K562 (cell line): ENCODE data around the gene UBN1. TPM values are rescaled to one million over a fixed set of nuclear protein-coding genes. Genes with fewer than 3 reads are reported as not detected.

Experiments used
- BHLHE40 ChIP-seq: IDR thresholded peaks from 2 replicates; pipeline ENCODE4 v1.6.1; 2011; ENCODE audit warnings: low read length, improper control_type of control experiment
- CTBP1 ChIP-seq: fragments of 450-650 bp; IDR thresholded peaks from 2 replicates; pipeline ENCODE4 v1.6.1; 2016; ENCODE audit warnings: borderline replicate concordance
- DACH1 ChIP-seq: fragments of 450-650 bp; IDR thresholded peaks from 2 replicates; pipeline ENCODE4 v1.6.1; 2018; ENCODE audit not compliant: partially characterized antibody
- ETV6 ChIP-seq, 3 experiments: fragments of 150-350 bp in 1 of 3; sonication (generic) in 1 of 3; formaldehyde crosslinking in 1 of 3; IDR thresholded peaks; 2 replicates each; pipeline versions ENCODE4 v1.6.1 to v1.8.0; 2014 to 2022; ENCODE audit warnings: borderline replicate concordance in 2 of 3, low read depth in 2 of 3, antibody characterized with exemption in 1 of 3, low read length in 1 of 3, mild to moderate bottlenecking in 1 of 3, missing genetic modification reagents in 1 of 3
- FOXJ3 ChIP-seq: sonication (generic); formaldehyde crosslinking; IDR thresholded peaks from 2 replicates; pipeline ENCODE4 v1.4.0; 2020; ENCODE audit warnings: mild to moderate bottlenecking, missing genetic modification reagents
- GABPB2 ChIP-seq: fragments of 250-450 bp; sonication (Bioruptor Pico); conservative IDR thresholded peaks from 2 replicates; pipeline ENCODE4 v1.5.1; 2021; ENCODE audit warnings: mild to moderate bottlenecking
- GTF2F1 ChIP-seq: IDR thresholded peaks from 2 replicates; pipeline ENCODE4 v1.6.1; 2011; ENCODE audit warnings: low read depth, low read length, improper control_type of control experiment
- HIVEP1 ChIP-seq: fragments of 250-450 bp; sonication (Bioruptor Pico); IDR thresholded peaks from 2 replicates; pipeline ENCODE4 v1.4.0; 2020; ENCODE audit warnings: mild to moderate bottlenecking
- HSF4 ChIP-seq: fragments of 250-450 bp; sonication (Bioruptor Pico); IDR thresholded peaks from 2 replicates; pipeline ENCODE4 v2.1.2; 2022; ENCODE audit warnings: mild to moderate bottlenecking, moderate library complexity, borderline replicate concordance
- POLR2H ChIP-seq: IDR thresholded peaks from 2 replicates; pipeline ENCODE4 v1.6.1; 2016; ENCODE audit warnings: missing genetic modification characterization, low read depth, mild to moderate bottlenecking, control low read depth, missing compliant biosample characterization, moderate library complexity
- RBM39 ChIP-seq: fragments of 200-400 bp; formaldehyde crosslinking; optimal IDR thresholded peaks from 2 replicates; pipeline ENCODE3; 2018; ENCODE audit warnings: low read depth, low read length
- SNRNP70 ChIP-seq: fragments of 200-400 bp; formaldehyde crosslinking; optimal IDR thresholded peaks from 2 replicates; pipeline ENCODE3; 2017; ENCODE audit warnings: low read depth, low read length
- YY1 ChIP-seq, 3 experiments: IDR thresholded peaks; 2 replicates each; pipeline ENCODE4 v1.6.1; 2011; ENCODE audit warnings: low read length in 2 of 3, mild to moderate bottlenecking in 2 of 3, moderate library complexity in 2 of 3, borderline replicate concordance in 1 of 3, control low read depth in 1 of 3, low read depth in 1 of 3; ENCODE audit not compliant: insufficient read depth in 3 of 3, insufficient replicate concordance in 2 of 3, control insufficient read depth in 1 of 3, insufficient read length in 1 of 3; ENCODE audit errors: extremely low read depth in 1 of 3
- ZNF431 ChIP-seq: sonication (generic); formaldehyde crosslinking; IDR thresholded peaks from 2 replicates; pipeline ENCODE4 v1.8.0; 2022; ENCODE audit warnings: mild to moderate bottlenecking, missing genetic modification reagents
- polyA plus RNA-seq, 8 experiments: library from polyadenylated mRNA; depleted of rRNA in 4 of 8; stranded (reverse) in 5 of 8; unstranded in 3 of 8; fragments of >200 nt; fragmentation: Nextera tagmentation in 2 of 8; fragmentation: Illumina TruSeq in 1 of 8; extraction: Ambion mirVana in 2 of 8; extraction: Trizol in 1 of 8; gene quantifications; 2 replicates each; pipeline versions ENCODE4 v1.2.1 to v1.2.3, GENCODE V29; 2011 to 2014; ENCODE audit warnings: inconsistent platforms in 1 of 8, missing spikeins in 1 of 8
- total RNA-seq, 7 experiments: library from RNA; depleted of rRNA in 6 of 7; stranded (reverse); fragments of >200 nt in 6 of 7; fragmentation: Illumina TruSeq in 2 of 7; extraction: Trizol in 2 of 7; gene quantifications; 2 replicates each; pipeline versions ENCODE4 v1.2.1 to v1.2.3, GENCODE V29; 2011 to 2021; ENCODE audit warnings: low replicate concordance in 1 of 7
- TF ChIP-seq, protein P1 (sequence below): fragments of 150-350 bp; IDR thresholded peaks from 2 replicates; pipeline ENCODE4 v1.6.1; 2014; ENCODE audit warnings: low read depth, mild to moderate bottlenecking, low read length, borderline replicate concordance
- TF ChIP-seq, protein P2 (sequence below): IDR thresholded peaks from 2 replicates; pipeline ENCODE4 v1.6.1; 2012; ENCODE audit warnings: low read depth, low read length, improper control_type of control experiment, borderline replicate concordance
- TF ChIP-seq, protein P3 (sequence below): fragments of 250-450 bp; sonication (Bioruptor Pico); IDR thresholded peaks from 2 replicates; pipeline ENCODE4 v1.5.0; 2020; ENCODE audit warnings: mild to moderate bottlenecking

The UBN1 gene
- total and polyA plus RNA-seq, 9 of the 15 experiments (the other 6 are each of a cell fraction or from before 2014, with no cell fraction given), result 1.5 to 45.7 (median 20.6) TPM

DNA sequence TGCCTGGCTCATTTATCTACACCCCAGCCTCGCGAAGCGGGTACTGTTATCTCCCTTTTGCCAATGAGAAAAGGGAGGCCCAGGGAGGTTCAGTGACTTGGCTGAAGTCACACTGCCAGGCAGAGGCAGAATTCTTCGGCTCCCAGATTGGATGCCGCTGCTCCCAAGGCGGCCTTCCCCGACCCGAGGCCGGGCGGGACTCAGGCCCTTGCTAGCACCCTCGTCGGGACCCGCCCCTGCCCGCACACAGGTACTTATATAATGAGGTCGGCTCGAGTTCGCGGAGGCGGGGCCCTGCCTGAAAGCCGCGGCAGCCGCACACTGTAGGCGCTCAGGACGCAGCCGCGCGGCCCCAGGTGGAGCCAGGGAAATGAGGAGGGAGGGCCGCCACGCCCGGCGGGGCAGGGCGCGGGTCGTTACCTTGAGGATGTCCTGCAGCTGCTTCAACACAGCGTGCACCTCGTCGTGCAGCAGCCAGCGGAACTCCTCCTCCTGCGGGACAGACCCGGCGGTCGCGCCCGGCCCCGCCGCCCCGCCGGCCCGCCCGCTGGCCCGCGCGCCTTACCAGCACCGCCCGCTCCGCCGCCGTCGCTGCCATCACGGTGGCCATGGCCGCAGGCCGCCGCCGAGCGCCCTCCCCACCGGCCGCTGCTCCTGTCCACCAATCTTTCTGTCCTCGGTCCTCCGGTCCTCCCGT lies 45.2 kb upstream of the UBN1 start, which contains the start of gene ROGDI (continued):
- TF ChIP-seq BHLHE40, result no peak
- TF ChIP-seq POLR2H (tag), result no peak
- TF ChIP-seq YY1 (IDR thresholded peaks at IDR 0.05; ENCODE audit: borderline replicate concordance in 1 of 3, control insufficient read depth in 1 of 3, extremely low read depth in 1 of 3, insufficient read depth in 3 of 3, insufficient read length in 1 of 3, insufficient replicate concordance in 2 of 3, low read depth in 1 of 3, low read length in 2 of 3), result peak in 2 of 3 experiments; percentile 22 to 33
- TF ChIP-seq, protein P1, sequence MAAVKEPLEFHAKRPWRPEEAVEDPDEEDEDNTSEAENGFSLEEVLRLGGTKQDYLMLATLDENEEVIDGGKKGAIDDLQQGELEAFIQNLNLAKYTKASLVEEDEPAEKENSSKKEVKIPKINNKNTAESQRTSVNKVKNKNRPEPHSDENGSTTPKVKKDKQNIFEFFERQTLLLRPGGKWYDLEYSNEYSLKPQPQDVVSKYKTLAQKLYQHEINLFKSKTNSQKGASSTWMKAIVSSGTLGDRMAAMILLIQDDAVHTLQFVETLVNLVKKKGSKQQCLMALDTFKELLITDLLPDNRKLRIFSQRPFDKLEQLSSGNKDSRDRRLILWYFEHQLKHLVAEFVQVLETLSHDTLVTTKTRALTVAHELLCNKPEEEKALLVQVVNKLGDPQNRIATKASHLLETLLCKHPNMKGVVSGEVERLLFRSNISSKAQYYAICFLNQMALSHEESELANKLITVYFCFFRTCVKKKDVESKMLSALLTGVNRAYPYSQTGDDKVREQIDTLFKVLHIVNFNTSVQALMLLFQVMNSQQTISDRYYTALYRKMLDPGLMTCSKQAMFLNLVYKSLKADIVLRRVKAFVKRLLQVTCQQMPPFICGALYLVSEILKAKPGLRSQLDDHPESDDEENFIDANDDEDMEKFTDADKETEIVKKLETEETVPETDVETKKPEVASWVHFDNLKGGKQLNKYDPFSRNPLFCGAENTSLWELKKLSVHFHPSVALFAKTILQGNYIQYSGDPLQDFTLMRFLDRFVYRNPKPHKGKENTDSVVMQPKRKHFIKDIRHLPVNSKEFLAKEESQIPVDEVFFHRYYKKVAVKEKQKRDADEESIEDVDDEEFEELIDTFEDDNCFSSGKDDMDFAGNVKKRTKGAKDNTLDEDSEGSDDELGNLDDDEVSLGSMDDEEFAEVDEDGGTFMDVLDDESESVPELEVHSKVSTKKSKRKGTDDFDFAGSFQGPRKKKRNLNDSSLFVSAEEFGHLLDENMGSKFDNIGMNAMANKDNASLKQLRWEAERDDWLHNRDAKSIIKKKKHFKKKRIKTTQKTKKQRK, result no peak
- TF ChIP-seq ZNF431, result no peak
- no peak for TF ChIP-seq FOXJ3 (CRISPR knock-in tag)
- TF ChIP-seq GTF2F1, result no peak
- no peak for TF ChIP-seq DACH1
- TF ChIP-seq SNRNP70, result no peak
- TF ChIP-seq ETV6 (IDR thresholded peaks at IDR 0.05; ENCODE audit: borderline replicate concordance in 1 of 2, low read depth in 2 of 2, low read length in 1 of 2), result no peak
- TF ChIP-seq ETV6 (CRISPR knock-in tag; IDR thresholded peaks at IDR 0.05; ENCODE audit: borderline replicate concordance), result no peak
- TF ChIP-seq CTBP1, result peak; percentile 83
- TF ChIP-seq HIVEP1 (CRISPR knock-in tag), result no peak
- TF ChIP-seq GABPB2 (CRISPR knock-in tag), result no peak
- TF ChIP-seq, protein P2, sequence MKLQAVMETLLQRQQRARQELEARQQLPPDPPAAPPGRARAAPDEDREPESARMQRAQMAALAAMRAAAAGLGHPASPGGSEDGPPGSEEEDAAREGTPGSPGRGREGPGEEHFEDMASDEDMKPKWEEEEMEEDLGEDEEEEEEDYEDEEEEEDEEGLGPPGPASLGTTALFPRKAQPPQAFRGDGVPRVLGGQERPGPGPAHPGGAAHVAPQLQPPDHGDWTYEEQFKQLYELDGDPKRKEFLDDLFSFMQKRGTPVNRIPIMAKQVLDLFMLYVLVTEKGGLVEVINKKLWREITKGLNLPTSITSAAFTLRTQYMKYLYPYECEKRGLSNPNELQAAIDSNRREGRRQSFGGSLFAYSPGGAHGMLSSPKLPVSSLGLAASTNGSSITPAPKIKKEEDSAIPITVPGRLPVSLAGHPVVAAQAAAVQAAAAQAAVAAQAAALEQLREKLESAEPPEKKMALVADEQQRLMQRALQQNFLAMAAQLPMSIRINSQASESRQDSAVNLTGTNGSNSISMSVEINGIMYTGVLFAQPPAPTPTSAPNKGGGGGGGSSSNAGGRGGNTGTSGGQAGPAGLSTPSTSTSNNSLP, result no peak
- no peak for TF ChIP-seq RBM39
- TF ChIP-seq, protein P3, sequence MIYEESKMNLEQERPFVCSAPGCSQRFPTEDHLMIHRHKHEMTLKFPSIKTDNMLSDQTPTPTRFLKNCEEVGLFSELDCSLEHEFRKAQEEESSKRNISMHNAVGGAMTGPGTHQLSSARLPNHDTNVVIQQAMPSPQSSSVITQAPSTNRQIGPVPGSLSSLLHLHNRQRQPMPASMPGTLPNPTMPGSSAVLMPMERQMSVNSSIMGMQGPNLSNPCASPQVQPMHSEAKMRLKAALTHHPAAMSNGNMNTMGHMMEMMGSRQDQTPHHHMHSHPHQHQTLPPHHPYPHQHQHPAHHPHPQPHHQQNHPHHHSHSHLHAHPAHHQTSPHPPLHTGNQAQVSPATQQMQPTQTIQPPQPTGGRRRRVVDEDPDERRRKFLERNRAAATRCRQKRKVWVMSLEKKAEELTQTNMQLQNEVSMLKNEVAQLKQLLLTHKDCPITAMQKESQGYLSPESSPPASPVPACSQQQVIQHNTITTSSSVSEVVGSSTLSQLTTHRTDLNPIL (CRISPR knock-in tag), result no peak
- TF ChIP-seq HSF4 (CRISPR knock-in tag), result no peak
